LoVo (cell line): ENCODE results near the gene SPO11.
A peak's percentile ranks its signal among the peaks of the same experiment; 100 is the strongest.

Source experiments
- DNase-seq: peaks from one replicate; pipeline ENCODE4 v3.0.0-alpha.2; 2016; ENCODE audit warnings: low spot score

The SPO11 gene

DNA sequence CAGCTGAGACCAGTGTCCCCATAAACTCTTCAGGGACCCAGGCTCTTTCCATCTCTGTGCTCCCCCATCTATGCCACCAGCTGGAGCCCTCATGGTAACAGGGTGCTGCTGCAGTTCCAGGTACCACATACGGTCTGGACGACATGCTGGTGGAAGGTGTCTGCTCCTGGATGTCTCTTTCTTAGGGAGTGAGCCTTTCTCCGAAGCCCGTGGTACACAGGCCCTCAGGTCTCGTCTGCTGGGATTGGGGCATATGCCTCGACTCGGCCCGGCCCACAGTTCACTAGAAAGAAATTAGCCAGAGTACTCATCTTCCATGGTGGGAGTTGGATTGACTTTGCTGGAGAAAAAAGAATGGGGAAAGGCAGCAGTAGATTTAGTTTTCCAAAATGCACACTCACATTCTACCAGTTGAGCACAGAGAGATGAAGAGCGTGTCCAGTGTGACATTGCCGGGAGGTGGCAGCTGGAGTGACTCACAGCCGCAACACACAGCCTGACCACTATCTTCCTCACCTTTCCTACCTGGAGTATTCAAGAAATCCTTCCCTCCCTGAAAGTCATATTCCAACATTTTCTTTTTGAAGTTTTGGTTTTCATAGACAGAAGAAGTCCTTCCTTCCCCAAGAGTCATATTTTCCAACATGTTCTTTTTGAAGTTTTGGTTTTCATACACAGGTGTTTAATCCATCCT is 18.6 kb upstream of the SPO11 start:
- DNase-seq: no peak

GRCh38 chr20:57312138-57312537 is 17.5 kb upstream of the SPO11 start:
- DNase-seq: no peak

DNA sequence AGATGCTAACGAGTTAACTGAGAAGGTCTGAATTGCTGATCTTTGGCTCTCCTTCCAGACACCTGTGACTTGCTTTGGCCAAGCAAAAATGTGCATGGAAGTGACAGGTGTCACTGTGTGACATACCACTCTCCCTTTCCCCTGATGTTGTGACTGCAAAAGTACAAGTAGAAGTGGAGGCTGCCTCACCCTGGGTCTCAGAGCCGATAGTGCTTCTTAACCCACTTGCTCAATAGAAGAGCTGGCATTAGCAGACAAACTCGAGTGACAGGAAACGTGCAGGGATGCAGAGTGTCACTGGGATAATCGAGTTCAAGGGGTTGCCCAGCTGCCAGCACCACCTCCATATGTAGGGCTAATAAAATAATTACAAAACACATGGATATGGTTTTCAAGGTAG is 16.4 kb upstream of the SPO11 start:
- DNase-seq: no peak

- DNase-seq: no peak
These were observed 15.7 kb upstream of the SPO11 start for GRCh38 chr20:57313951-57314350.

DNA sequence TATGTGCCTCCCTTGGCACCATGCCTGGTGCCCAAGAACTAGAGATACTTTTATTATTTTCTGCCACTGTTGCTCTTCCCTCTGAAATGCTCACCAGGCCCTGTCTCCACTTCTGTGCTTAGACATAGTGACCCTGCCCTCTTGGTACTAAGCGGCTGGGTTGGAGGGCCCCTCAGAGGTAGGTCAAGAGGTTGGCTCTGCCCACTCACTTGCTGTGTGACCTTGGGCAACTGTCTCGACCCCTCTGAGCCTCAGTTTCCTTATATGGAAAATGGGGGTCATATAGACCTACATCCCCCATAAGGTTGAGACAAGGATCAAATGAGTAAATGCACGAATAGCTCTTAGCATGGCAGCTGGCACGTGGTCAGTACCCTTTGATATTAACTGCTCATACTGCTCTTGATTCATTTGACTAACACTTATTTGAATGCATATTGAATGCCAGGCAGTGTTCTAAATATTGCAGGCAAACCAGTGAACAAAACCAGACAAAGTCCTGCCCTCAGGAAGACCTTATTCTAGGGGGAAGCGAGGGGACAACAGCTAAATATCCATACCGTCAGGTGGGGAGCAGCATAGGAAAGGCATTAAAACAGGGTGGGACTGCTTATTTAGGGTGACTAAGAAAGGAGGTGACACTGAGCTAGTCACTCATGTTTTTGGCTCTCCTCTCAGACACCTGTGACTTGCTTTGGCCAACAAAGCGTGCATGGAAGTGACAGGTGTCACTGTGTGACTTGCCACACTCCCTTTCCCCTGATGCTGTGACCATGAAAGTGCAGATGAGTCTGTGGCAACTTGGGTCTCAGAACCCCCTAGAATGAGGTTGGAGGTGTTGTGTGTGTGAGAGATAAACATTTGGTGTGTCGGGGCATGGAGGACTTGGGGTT is 14.3 kb upstream of the SPO11 start:
- DNase-seq: no peak

DNA sequence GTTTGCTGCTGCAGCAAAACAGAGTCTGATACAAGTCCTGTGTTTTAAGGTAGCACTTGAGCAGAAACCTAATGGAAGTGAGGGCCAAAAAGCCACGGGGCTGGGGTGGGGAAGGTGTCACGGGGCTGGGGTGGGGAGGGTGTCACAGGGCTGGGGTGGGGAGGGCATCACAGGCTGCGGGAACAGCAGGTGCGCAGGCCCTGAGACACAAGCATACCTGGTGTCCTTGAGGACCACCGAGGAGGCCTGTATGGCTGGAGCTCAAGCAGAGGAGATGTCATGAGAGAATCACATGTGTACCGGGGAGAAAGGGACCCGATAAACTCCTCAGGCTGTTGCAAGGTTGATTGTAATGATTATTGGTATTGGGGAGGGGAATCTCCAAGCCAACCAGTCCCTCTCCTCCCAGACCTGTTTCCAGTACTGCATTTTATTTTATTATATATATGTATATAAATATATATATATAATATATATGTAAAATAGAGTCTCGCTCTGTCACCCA is 13.6 kb upstream of the SPO11 start:
- no peak for DNase-seq

GRCh38 chr20:57316795-57317201 is 12.8 kb upstream of the SPO11 start:
- DNase-seq: no peak

DNA sequence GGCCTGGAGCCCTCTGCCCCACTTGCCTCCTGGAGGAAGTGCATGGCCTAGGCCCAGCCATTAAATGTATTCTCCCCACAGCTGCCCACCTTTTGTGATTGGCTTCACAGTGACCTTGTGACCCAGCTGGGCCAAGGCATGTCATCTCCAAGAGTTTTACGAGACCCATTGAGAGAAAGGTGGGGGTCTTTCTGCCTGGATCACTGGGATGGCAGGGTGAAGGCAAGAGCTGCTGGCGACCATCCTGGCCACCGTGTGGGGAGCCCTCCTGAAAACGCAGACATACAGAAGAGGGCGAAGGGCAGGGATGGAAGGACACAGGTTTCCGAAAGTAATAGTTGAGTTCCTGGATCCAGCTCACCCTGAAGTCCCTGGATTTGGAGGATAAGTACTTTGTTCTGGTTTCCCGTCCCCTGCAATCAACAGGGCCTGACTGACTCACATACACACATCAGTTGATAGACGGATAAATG is 12.3 kb upstream of the SPO11 start:
- no peak for DNase-seq

DNA sequence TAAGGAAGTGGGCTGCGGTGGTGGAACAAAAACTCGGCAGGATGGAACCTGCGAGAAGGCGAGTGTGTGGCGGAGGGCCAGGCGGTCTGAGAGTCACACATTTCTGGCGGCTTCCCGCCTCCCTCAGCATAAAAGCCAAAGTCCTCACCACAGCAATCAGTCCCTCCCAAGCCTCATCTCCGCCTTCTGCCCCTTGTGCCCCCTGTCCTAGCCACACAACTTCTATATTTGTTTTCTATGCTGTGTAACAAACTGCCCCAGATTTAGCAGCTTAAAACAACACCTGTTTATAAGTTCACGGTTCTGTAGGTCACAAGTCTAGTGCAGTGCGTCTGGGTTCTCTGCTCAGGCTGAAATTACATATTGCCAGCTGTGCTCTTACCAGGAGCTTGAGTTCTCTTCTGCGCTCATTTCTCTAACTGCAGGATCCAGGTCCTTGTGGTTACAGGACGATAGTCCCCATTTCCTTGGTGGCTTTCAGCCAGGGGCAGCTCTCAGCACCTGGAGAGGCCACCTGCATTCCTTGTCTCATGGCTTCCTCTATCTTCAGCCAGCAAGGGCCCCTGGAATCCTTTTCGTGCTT is 11.7 kb upstream of the SPO11 start:
- DNase-seq: no peak

- DNase-seq: no peak
These were observed 10.0 kb upstream of the SPO11 start for GRCh38 chr20:57319584-57319983.

DNA sequence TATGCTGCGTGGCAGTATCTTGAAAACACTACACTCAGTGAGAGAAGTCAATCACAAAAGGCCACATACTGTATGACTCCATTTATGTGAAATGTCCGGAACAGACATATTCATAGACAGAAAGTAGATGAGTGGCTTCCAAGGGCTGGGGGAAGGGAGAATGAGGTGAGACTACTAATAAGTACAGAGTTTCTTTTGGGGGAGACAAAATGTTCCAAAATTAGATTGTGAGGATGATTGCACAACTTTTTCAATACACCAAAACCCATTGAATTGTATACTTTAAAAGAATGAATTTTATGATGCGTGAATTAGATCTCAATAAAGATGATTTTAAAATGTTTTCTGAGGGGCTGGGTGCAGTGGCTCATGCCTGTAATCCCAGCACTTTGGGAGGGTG is 9.2 kb upstream of the SPO11 start:
- DNase-seq: no peak

GRCh38 chr20:57321142-57321541 is 8.5 kb upstream of the SPO11 start:
- no peak for DNase-seq

- DNase-seq: no peak
These were observed 7.1 kb upstream of the SPO11 start for GRCh38 chr20:57322476-57322875.

GRCh38 chr20:57323034-57323433 is 6.6 kb upstream of the SPO11 start:
- peak; percentile 78 for DNase-seq

DNA sequence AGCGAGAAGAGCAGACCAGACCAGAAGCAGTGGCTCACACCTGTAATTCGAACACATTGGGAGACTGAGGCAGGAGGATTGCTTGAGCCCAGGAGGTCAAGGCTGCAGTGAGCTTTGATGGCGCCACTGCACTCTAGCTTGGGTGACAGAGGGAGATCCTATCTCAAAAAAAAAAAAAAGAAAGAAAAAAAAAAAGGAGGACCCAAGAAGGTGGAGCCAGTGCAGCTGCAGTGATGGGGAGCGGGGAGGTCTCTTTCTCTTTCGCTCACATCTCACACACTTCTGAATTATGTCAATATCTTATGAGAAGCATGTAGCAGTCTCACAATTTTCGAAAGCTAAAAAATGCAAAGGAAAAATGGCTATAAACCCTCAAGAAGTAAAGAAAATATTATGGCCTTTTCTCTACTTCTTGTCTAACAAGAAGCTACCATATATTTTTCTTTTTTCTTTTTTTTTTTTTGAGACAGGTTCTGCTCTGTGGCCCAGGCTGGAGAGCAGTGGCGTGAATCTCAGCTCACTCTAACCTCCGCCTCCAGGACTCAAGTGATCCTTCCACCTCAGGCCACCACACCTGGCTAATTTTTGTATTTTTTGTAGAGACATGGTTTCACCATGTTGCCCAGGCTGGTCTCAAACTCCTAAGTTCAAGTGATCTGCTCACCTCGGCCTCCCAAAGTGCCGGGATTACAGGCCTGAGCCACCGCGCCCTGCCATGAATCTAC is 3.8 kb upstream of the SPO11 start:
- DNase-seq: no peak

GRCh38 chr20:57326667-57327455 is 2.7 kb upstream of the SPO11 start:
- peak; percentile 91 for DNase-seq

DNA sequence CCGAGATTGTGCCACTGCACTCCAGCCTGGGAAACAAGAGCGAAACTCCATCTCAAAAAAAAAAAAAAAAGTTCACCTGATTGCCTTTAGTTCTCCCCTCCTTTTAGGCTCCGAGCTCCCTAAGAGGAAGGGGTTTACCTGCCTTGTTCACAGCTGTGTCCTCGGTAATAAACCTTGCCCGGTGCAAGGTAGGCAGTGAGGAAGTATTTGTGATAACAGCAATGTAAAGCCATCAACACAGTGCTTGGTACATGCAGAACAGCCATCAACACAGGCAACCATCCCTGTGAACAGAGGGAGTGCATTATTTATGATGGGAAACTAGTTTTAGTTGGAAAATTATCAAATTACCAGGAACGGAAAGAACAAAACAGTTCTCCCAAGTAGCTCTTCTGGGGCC is 1.8 kb upstream of the SPO11 start:
- no peak for DNase-seq

GRCh38 chr20:57330998-57331397 is 1.4 kb downstream of the SPO11 start:
- DNase-seq: no peak

GRCh38 chr20:57332105-57333089 is 2.8 kb downstream of the SPO11 start:
- peak; percentile 33 for DNase-seq

DNA sequence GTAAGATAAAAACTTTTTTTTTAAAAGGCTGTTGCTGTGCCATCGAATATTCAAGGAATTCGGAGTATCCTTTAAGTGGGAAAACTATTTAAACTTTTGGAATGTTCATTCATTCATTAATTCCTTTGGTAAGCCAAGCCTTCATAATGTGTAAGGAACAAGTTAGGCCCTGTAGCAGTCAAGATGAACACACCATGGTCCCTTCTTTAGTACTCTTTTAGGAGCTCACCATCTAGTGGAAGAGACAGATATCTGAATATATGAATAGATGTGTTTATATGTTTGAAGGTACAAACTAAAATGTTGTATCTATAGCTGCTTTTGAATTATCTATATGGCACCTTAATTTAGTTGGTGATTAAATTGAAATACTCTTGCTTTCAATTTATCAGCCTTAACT is 5.8 kb downstream of the SPO11 start:
- DNase-seq: no peak
